K562 (cell line): ENCODE results near the gene PAM. TPM values are rescaled to one million over a fixed set of nuclear protein-coding genes. Genes with fewer than 3 reads are reported as not detected.

Experiments
- ATAC-seq: fragments of 200-7000 bp; cut with Tn5 transposase; 3 replicates; pipeline ENCODE4 v1.9.1; 2020; ENCODE audit warnings: moderate library complexity
- BruUV-seq: library from RNA; stranded (reverse); fragments of 400-500 nt; replicated peaks from 2 replicates; lab custom pipeline; 2021; lab: Mats Ljungman, UMichigan
- CTCF ChIA-PET: fragments of 300-600 bp; formaldehyde crosslinking; extraction: SDS; loops from one replicate; lab custom pipeline; 2021; ENCODE audit warnings: low intra/inter-chr PET ratio; lab: Yijun Ruan, JAX
- POLR2A ChIA-PET: fragments of 300-600, 350-650 bp; sonication (Branson Sonifier 250); formaldehyde crosslinking; extraction: SDS; loops from one replicate; lab custom pipeline; 2021; ENCODE audit warnings: antibody characterized with exemption, inconsistent platforms; lab: Yijun Ruan, JAX
- DNase-seq, 4 experiments: peaks; one replicate each; pipeline versions ENCODE4 v3.0.0 to v3.0.0-alpha.2; 2011 to 2018; ENCODE audit warnings: low spot score in 3 of 4, mixed read lengths in 3 of 4; ENCODE audit errors: extremely low read depth in 1 of 4
- FAIRE-seq: peaks from 2 replicates; lab custom pipeline; 2011; peaks lifted over from hg19 to GRCh38; lab: Jason Lieb, UNC
- H2AFZ ChIP-seq: 2 replicates; pipeline ENCODE4 v1.6.0; 2011; ENCODE audit warnings: low read depth, low read length, control low read depth, inconsistent platforms
- H3K27ac ChIP-seq: fragments of 200-600 bp; 3 replicates; pipeline ENCODE4 v1.8.0; 2011; ENCODE audit warnings: low read depth, mild to moderate bottlenecking, control low read depth, inconsistent platforms, low read length, moderate library complexity, mixed read lengths; ENCODE audit errors: extremely low read depth
- H3K27me3 ChIP-seq, 2 experiments: fragments of 300-600 bp in 1 of 2; 2 replicates in 1 of 2; 3 replicates in 1 of 2; pipeline versions ENCODE4 v1.6.0 to v1.8.0; 2011; ENCODE audit warnings: inconsistent platforms in 2 of 2, low read length in 2 of 2, mild to moderate bottlenecking in 1 of 2, mixed read lengths in 1 of 2, moderate library complexity in 1 of 2; ENCODE audit not compliant: control insufficient read depth in 2 of 2, insufficient read depth in 2 of 2
- H3K36me3 ChIP-seq: fragments of 300-600 bp; 3 replicates; pipeline ENCODE4 v1.8.0; 2011; ENCODE audit warnings: mild to moderate bottlenecking, low read length, inconsistent platforms; ENCODE audit not compliant: control insufficient read depth, insufficient read depth
- H3K4me1 ChIP-seq, 2 experiments: fragments of 200-600 bp in 1 of 2; replicated peaks in 1 of 2; 2 replicates in 1 of 2; 3 replicates in 1 of 2; pipeline versions ENCODE4 v1.5.1 to v1.8.0; 2011; ENCODE audit warnings: inconsistent platforms in 2 of 2, low read length in 2 of 2, mild to moderate bottlenecking in 1 of 2, mixed read lengths in 1 of 2, moderate library complexity in 1 of 2; ENCODE audit not compliant: control insufficient read depth in 2 of 2, insufficient read depth in 2 of 2
- H3K4me2 ChIP-seq: 2 replicates; pipeline ENCODE4 v1.6.1; 2011; ENCODE audit warnings: low read length, control low read depth, inconsistent platforms, mixed read lengths; ENCODE audit not compliant: insufficient read depth
- H3K4me3 ChIP-seq: fragments of 200-600 bp; sonication (generic), shearing (Covaris generic); 2 replicates; pipeline ENCODE4 v1.5.1; 2016; ENCODE audit warnings: control low read depth, inconsistent platforms
- H3K79me2 ChIP-seq: fragments of 200-600 bp; 3 replicates; pipeline ENCODE4 v1.8.0; 2011; ENCODE audit warnings: low read length, inconsistent platforms; ENCODE audit not compliant: control insufficient read depth, insufficient read depth
- H3K9ac ChIP-seq, 2 experiments: 2 replicates each; pipeline versions ENCODE4 v1.6.0 to v1.6.1; 2011; ENCODE audit warnings: low read depth in 2 of 2, low read length in 2 of 2, control low read depth in 1 of 2, inconsistent platforms in 1 of 2, mild to moderate bottlenecking in 1 of 2, mixed read lengths in 1 of 2; ENCODE audit not compliant: insufficient read depth in 1 of 2
- H3K9me1 ChIP-seq: one replicate; pipeline ENCODE4 v1.6.0; 2011; ENCODE audit warnings: inconsistent platforms, mild to moderate bottlenecking, low read length, moderate library complexity; ENCODE audit not compliant: control insufficient read depth, insufficient read depth
- H3K9me3 ChIP-seq: replicated peaks from 2 replicates; pipeline ENCODE4 v1.5.1; 2011; ENCODE audit warnings: low read depth, low read length, inconsistent platforms; ENCODE audit not compliant: control insufficient read depth, insufficient read depth
- H4K20me1 ChIP-seq: replicated peaks from 2 replicates; pipeline ENCODE4 v1.6.1; 2011; ENCODE audit warnings: low read length, inconsistent platforms, mixed read lengths; ENCODE audit not compliant: control insufficient read depth, insufficient read depth
- CREB3 ChIP-seq: fragments of 450-650 bp; conservative IDR thresholded peaks from 2 replicates; pipeline ENCODE4 v1.6.1; 2016; ENCODE audit warnings: missing genetic modification characterization, low read depth, mild to moderate bottlenecking, missing compliant biosample characterization, moderate library complexity
- CREM ChIP-seq: IDR thresholded peaks from 2 replicates; pipeline ENCODE4 v1.6.1; 2014; ENCODE audit warnings: antibody characterized with exemption, low read depth
- KDM5B ChIP-seq: fragments of 200-600 bp; sonication (generic); IDR thresholded peaks from 2 replicates; pipeline ENCODE4 v1.6.1; 2012; ENCODE audit warnings: low read depth, mild to moderate bottlenecking, moderate library complexity, low read length, control low read depth, inconsistent platforms; ENCODE audit not compliant: insufficient replicate concordance
- TAF1 ChIP-seq: IDR thresholded peaks from 2 replicates; pipeline ENCODE4 v1.6.1; 2011; ENCODE audit warnings: mild to moderate bottlenecking, low read length, moderate library complexity; ENCODE audit not compliant: insufficient read depth, control insufficient read depth, severe bottlenecking; ENCODE audit errors: extremely low read depth
- TOE1 ChIP-seq, 2 experiments: fragments of 450-650 bp in 1 of 2; sonication (generic) in 1 of 2; formaldehyde crosslinking in 1 of 2; IDR thresholded peaks; 2 replicates each; pipeline versions ENCODE4 v1.7.1 to v1.8.0; 2016 to 2022; ENCODE audit warnings: borderline replicate concordance in 2 of 2, mild to moderate bottlenecking in 2 of 2, antibody characterized with exemption in 1 of 2, inconsistent platforms in 1 of 2, low read depth in 1 of 2, missing genetic modification reagents in 1 of 2, moderate library complexity in 1 of 2
- U2AF2 ChIP-seq: fragments of 200-400 bp; formaldehyde crosslinking; optimal IDR thresholded peaks from 2 replicates; pipeline ENCODE3; 2017; ENCODE audit warnings: low read depth, mild to moderate bottlenecking, low read length
- ZBTB43 ChIP-seq: sonication (generic); formaldehyde crosslinking; IDR thresholded peaks from 2 replicates; pipeline ENCODE4 v1.8.0; 2023; ENCODE audit warnings: mild to moderate bottlenecking, missing genetic modification reagents
- ZNF583 ChIP-seq: fragments of 250-450 bp; sonication (Bioruptor Pico); IDR thresholded peaks from 2 replicates; pipeline ENCODE4 v1.4.0; 2020
- ZNF76 ChIP-seq: fragments of 250-450 bp; sonication (Bioruptor Pico); IDR thresholded peaks from 2 replicates; pipeline ENCODE4 v1.4.0; 2020; ENCODE audit warnings: mild to moderate bottlenecking, moderate library complexity, borderline replicate concordance
- ZNF766 ChIP-seq: fragments of 200-800 bp; sonication (Bioruptor generic); conservative IDR thresholded peaks from 2 replicates; pipeline ENCODE4 v1.6.1; 2016; ENCODE audit warnings: missing genetic modification characterization, missing compliant biosample characterization
- WGBS: fragments of 100-300 bp; shearing (Covaris generic); methylation state at CpG from one replicate; pipeline ENCODE4 v1.1.6; 2016; ENCODE audit warnings: low coverage, mixed read lengths; ENCODE audit not compliant: insufficient coverage; ENCODE audit errors: missing lambda C conversion rate; 5-methylcytosine and 5-hydroxymethylcytosine counted together
- in situ Hi-C: fragments of 300-500 bp; cut with MboI; formaldehyde crosslinking; loops from 4 replicates; pipeline ENCODE4 v1.15.0; 2018; ENCODE audit warnings: inconsistent platforms, mixed read lengths
- intact Hi-C: fragments of 100-400 bp; cut with micrococcal nuclease; formaldehyde crosslinking; loops from 2 replicates; pipeline ENCODE4 v1.14.2; 2022
- polyA plus RNA-seq, 8 experiments: library from polyadenylated mRNA; depleted of rRNA in 4 of 8; stranded (reverse) in 5 of 8; unstranded in 3 of 8; fragments of >200 nt; fragmentation: Nextera tagmentation in 2 of 8; fragmentation: Illumina TruSeq in 1 of 8; extraction: Ambion mirVana in 2 of 8; extraction: Trizol in 1 of 8; gene quantifications; 2 replicates each; pipeline versions ENCODE4 v1.2.1 to v1.2.3, GENCODE V29; 2011 to 2014; ENCODE audit warnings: inconsistent platforms in 1 of 8, missing spikeins in 1 of 8
- total RNA-seq, 7 experiments: library from RNA; depleted of rRNA in 6 of 7; stranded (reverse); fragments of >200 nt in 6 of 7; fragmentation: Illumina TruSeq in 2 of 7; extraction: Trizol in 2 of 7; gene quantifications; 2 replicates each; pipeline versions ENCODE4 v1.2.1 to v1.2.3, GENCODE V29; 2011 to 2021; ENCODE audit warnings: low replicate concordance in 1 of 7
- TF ChIP-seq, protein P1 (sequence below): fragments of 450-650 bp; IDR thresholded peaks from 2 replicates; pipeline ENCODE4 v1.6.1; 2016; ENCODE audit warnings: antibody characterized with exemption

PAM gene
- total and polyA plus RNA-seq, 9 of the 15 experiments (the other 6 are each of a cell fraction or from before 2014, with no cell fraction given) = 0.39 to 3.1 (median 0.77) TPM

GRCh38 chr5:102781786-102782185 lies 26.7 kb downstream of the PAM start:
- ATAC-seq (no peak), FAIRE-seq (no peak), DNase-seq (no peak)
- 0% methylated on average over 5 of the region's 5 CpGs for WGBS
- no peak overlapping the region for H3K9ac ChIP-seq
- H3K79me2 ChIP-seq = no peaks in the 10 kb centered on the region
- POLR2A ChIA-PET = no interaction called here
- no peaks in the 10 kb centered on the region for H4K20me1 ChIP-seq
- H2AFZ ChIP-seq = no peak overlapping the region
- no peak overlapping the region for H3K4me2 ChIP-seq
- H3K27me3 ChIP-seq = no peaks in the 10 kb centered on the region
- TF ChIP-seq, protein P1, sequence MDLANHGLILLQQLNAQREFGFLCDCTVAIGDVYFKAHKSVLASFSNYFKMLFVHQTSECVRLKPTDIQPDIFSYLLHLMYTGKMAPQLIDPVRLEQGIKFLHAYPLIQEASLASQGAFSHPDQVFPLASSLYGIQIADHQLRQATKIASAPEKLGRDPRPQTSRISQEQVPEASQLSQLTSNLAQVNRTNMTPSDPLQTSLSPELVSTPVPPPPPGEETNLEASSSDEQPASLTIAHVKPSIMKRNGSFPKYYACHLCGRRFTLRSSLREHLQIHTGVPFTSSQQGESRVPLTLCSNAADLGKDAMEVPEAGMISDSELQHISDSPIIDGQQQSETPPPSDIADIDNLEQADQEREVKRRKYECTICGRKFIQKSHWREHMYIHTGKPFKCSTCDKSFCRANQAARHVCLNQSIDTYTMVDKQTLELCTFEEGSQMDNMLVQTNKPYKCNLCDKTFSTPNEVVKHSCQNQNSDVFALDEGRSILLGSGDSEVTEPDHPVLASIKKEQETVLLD = no peak
- no peak for TF ChIP-seq KDM5B
- TF ChIP-seq U2AF2 = no peak
- no peak for TF ChIP-seq CREM
- TF ChIP-seq CREB3 (tag) = no peak
- no peak for TF ChIP-seq ZNF76 (CRISPR knock-in tag)
- TF ChIP-seq ZNF583 (CRISPR knock-in tag) = no peak
- TF ChIP-seq ZBTB43 (CRISPR knock-in tag) = no peak
- no peak for TF ChIP-seq ZNF766 (CRISPR knock-in tag)
- TF ChIP-seq TAF1 = no peak
- TF ChIP-seq TOE1 (IDR thresholded peaks at IDR 0.05; ENCODE audit: borderline replicate concordance) = no peak
- TF ChIP-seq TOE1 (CRISPR knock-in tag; IDR thresholded peaks at IDR 0.05; ENCODE audit: borderline replicate concordance, low read depth) = no peak
- no peaks in the 10 kb centered on the region for H3K9me1 ChIP-seq
- H3K4me3 ChIP-seq = no peak overlapping the region
- in situ Hi-C loops = loop anchor here (10.0 kb wide), 1 partner anchor 363 kb away; no protein-coding TSS in a partner anchor
- no peak overlapping the region for H3K27ac ChIP-seq
- BruUV-seq = no TSS peak
- H3K36me3 ChIP-seq = no peaks in the 10 kb centered on the region
- H3K4me1 ChIP-seq = no peaks in the 10 kb centered on the region
- CTCF ChIA-PET = no interaction called here
- intact Hi-C loops = loop anchor here (5.0 kb wide), 1 partner anchor 261 kb away; no protein-coding TSS in a partner anchor
- H3K9me3 ChIP-seq = no peaks in the 10 kb centered on the region
